Mesothelial cell of epicardium (in vitro differentiated cells): ENCODE data around the gene CCDC88C. TPM values are rescaled to one million over a fixed set of nuclear protein-coding genes. Genes with fewer than 3 reads are reported as not detected.

Source experiments
- DNase-seq, 2 experiments: peaks; one replicate each; pipeline ENCODE4 v3.0.0; 2021; ENCODE audit warnings: low spot score in 2 of 2; ENCODE audit not compliant: unreplicated experiment in 2 of 2
- H3K27ac Mint-ChIP-seq: 2 replicates; pipeline ENCODE4 v1.8.0; 2021; ENCODE audit warnings: mixed read lengths
- H3K27me3 Mint-ChIP-seq: 2 replicates; pipeline ENCODE4 v1.8.0; 2021; ENCODE audit warnings: low read depth, mixed read lengths
- H3K36me3 Mint-ChIP-seq: 2 replicates; pipeline ENCODE4 v1.8.0; 2021; ENCODE audit warnings: mixed read lengths
- H3K4me1 Mint-ChIP-seq: 2 replicates; pipeline ENCODE4 v1.8.0; 2021; ENCODE audit warnings: mixed read lengths
- H3K4me3 Mint-ChIP-seq: 2 replicates; pipeline ENCODE4 v1.8.0; 2021; ENCODE audit warnings: mild to moderate bottlenecking, moderate library complexity, mixed read lengths
- H3K9me3 Mint-ChIP-seq: 2 replicates; pipeline ENCODE4 v1.8.0; 2021; ENCODE audit warnings: mixed read lengths
- CTCF ChIP-seq: fragments of 200-600 bp; sonication (generic); IDR thresholded peaks from one replicate; pipeline ENCODE4 v1.5.0; 2021; ENCODE audit warnings: antibody characterized with exemption; ENCODE audit not compliant: unreplicated experiment
- total RNA-seq: library from RNA; stranded (reverse); gene quantifications from 3 replicates; pipeline ENCODE4 v1.2.1, GENCODE V29; 2021

The CCDC88C gene
- total RNA-seq, 1 donor from 2014 or later, result 23.7 TPM

- DNase-seq, result no peak
- Mint-ChIP-seq H3K4me1 (peaks cover 34% of the 10 kb centered on the region), H3K9me3 (no peaks in the 10 kb centered on the region), H3K4me3 (no peak overlapping the region), H3K27ac (no peak overlapping the region), H3K27me3 (peaks cover 9% of the 10 kb centered on the region), H3K36me3 (no peaks in the 10 kb centered on the region)
- TF ChIP-seq CTCF, result no peak
These were observed 88.1 kb downstream of the CCDC88C start for GRCh38 chr14:91329486-91330014.

DNA sequence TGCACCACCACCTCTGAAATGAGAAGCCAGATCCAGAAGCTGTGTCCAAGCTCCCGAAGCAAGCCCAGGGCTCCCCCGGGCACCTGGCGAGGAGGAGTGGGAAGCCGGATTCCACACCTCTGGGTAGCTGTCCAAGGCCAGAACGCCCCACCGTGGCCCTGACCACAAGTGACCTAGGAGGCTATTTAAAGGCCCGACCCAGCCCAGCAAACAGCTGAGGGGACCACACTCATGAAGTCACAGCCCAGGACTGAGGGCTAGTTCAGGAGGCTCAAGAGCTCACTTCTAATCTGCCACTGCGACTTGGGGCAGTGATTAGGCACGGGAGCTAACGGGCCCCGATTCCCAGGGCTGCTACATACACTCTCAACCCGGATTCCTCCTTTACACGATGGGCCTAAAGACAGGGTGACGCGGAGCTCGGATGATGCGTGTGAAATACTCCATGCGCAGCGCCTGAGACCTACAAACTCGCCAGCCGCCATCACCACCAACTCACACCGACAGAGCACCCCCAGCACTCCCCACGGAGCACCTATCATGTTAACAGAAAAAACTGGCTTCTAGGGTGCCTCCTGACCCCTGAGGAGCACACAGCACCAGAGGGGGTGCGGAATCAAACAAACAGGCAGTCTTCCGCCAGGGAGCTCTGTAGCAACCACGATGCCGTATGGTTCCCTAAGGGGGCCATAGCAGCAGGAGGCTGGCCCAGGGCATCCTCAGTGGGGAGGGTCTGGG is 89.1 kb downstream of the CCDC88C start:
- H3K27me3 Mint-ChIP-seq, result peaks cover 9% of the 10 kb centered on the region
- no peaks in the 10 kb centered on the region for H3K9me3 Mint-ChIP-seq
- no peak for DNase-seq
- no peak overlapping the region for H3K4me3 Mint-ChIP-seq
- no peak for TF ChIP-seq CTCF
- peaks cover 36% of the 10 kb centered on the region for H3K4me1 Mint-ChIP-seq
- H3K27ac Mint-ChIP-seq, result no peak overlapping the region
- no peaks in the 10 kb centered on the region for H3K36me3 Mint-ChIP-seq

DNA sequence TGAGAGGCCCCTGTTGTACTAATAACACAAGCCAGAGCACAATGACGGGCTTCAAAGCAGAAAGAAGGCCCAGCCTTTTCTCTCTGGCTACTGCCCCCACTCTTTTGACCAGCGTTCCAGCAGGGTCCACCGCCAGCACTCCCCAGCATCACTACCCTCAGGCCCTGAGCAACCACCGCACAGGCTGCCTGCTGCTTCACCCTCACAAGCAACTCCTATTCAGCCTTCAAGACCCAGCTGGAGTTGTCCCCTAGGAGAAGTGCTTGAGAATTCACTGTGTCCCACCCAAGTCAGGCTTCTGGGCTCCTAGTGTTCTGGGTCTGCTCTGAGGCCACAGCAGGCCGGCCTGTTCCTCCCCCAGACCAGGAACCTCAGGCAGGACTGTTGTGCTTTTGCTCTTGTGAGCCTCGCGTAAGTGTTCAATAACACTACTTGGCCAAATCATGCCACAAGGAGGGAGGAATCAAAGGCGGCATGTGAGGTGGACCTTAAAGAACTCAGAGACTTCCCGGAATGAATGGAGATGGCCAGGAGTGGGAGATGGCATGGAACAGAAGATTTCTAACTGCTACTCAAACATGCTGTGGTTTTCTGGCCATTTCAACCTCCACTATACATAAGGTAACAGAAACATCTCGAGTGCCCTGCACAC is 89.8 kb downstream of the CCDC88C start:
- Mint-ChIP-seq H3K27me3 (peaks cover 9% of the 10 kb centered on the region), H3K27ac (no peak overlapping the region), H3K9me3 (no peaks in the 10 kb centered on the region)

DNA sequence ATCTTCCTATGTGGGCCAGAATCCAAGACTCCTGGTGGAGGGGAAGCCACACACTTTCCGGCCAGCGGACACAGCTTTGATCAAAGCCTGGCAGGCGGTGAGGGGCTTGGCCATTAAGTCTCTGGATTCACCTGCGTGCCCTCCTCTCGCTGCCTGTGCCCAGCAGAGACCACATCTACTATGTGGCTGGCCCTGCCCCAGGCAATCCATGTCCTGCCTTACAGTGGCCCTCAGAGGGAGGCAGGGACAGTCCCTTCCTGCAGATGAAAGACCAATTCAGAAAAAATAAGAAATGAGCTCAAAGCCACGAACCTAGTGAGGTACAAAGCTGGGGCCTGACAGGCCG is 90.4 kb downstream of the CCDC88C start:
- DNase-seq, result no peak
- no peaks in the 10 kb centered on the region for H3K36me3 Mint-ChIP-seq
- no peak overlapping the region for H3K27ac Mint-ChIP-seq
- no peak overlapping the region for H3K4me3 Mint-ChIP-seq
- TF ChIP-seq CTCF, result no peak
- no peaks in the 10 kb centered on the region for H3K9me3 Mint-ChIP-seq
- peaks cover 7% of the 10 kb centered on the region for H3K27me3 Mint-ChIP-seq
- peaks cover 32% of the 10 kb centered on the region for H3K4me1 Mint-ChIP-seq

More for the DNA sequence above, 89.8 kb downstream of the CCDC88C start:
- no peak for DNase-seq
- Mint-ChIP-seq H3K36me3 (no peaks in the 10 kb centered on the region), H3K4me1 (peaks cover 36% of the 10 kb centered on the region), H3K4me3 (no peak overlapping the region)
- TF ChIP-seq CTCF, result no peak

DNA sequence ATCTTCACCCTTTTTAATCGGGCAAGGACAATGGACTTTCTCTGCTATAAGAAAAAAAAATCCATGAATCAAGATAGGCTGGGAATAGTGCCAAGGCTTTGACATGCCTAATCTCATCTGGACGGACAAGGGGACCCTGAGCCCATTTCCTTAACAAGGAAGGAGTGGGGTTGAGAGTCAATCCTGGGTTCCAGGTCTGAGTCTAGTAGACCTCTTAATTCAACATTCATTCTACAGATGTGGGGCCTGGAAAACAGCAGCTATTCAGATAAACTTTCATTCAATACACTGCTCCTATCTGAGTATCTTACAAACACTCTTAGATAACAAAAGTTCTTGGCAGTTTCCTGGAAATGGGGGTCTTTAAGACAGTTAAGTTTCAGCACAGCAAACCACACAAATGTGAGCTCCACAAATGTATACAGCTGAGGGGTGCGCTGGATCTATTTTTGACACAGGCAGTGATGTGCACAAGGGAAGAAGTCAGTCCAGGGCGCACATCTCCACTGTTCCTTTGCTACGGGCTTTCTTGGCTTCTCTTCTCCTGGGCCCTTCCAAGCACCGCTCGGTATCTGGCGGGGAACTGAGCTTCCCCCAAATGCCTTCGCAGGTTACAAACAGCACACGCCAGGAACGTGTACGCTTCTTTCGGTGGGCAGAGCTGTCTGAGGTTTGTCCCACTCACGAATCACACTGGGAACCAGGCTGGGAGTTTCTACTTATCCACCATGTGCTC is 90.9 kb downstream of the CCDC88C start:
- DNase-seq, result no peak
- no peak overlapping the region for H3K27ac Mint-ChIP-seq
- peaks cover 7% of the 10 kb centered on the region for H3K27me3 Mint-ChIP-seq
- no peak overlapping the region for H3K4me3 Mint-ChIP-seq
- no peak for TF ChIP-seq CTCF
- no peaks in the 10 kb centered on the region for H3K9me3 Mint-ChIP-seq
- peaks cover 27% of the 10 kb centered on the region for H3K4me1 Mint-ChIP-seq
- H3K36me3 Mint-ChIP-seq, result no peaks in the 10 kb centered on the region
